SK-N-SH treated with all-trans-retinoic acid at 6 μM for 48 hours (cell line): ENCODE results near the gene GPR183.

Experiments used
- ARNTL ChIP-seq: fragments of 450-650 bp; formaldehyde crosslinking; IDR thresholded peaks from 2 replicates; pipeline ENCODE4 v1.5.0; 2020; ENCODE audit warnings: low read depth, mild to moderate bottlenecking, moderate library complexity, borderline replicate concordance
- CSDC2 ChIP-seq: fragments of 250-450 bp; sonication (Bioruptor Pico); IDR thresholded peaks from 2 replicates; pipeline ENCODE4 v1.5.0; 2020; ENCODE audit warnings: mild to moderate bottlenecking, moderate library complexity
- ESRRG ChIP-seq: fragments of 250-450 bp; sonication (Bioruptor Pico); IDR thresholded peaks from 2 replicates; pipeline ENCODE4 v1.6.1; 2021; ENCODE audit warnings: mild to moderate bottlenecking
- GLIS3 ChIP-seq: fragments of 250-450 bp; sonication (Bioruptor Pico); IDR thresholded peaks from 2 replicates; pipeline ENCODE4 v1.5.0; 2020; ENCODE audit warnings: mild to moderate bottlenecking, moderate library complexity
- ISL1 ChIP-seq: fragments of 250-450 bp; sonication (Bioruptor Pico); IDR thresholded peaks from 2 replicates; pipeline ENCODE4 v2.1.2; 2022; ENCODE audit warnings: mild to moderate bottlenecking, moderate library complexity
- PPARA ChIP-seq: fragments of 250-450 bp; sonication (Bioruptor Pico); IDR thresholded peaks from 2 replicates; pipeline ENCODE4 v1.5.0; 2020; ENCODE audit warnings: mild to moderate bottlenecking, borderline replicate concordance
- TCF4 ChIP-seq: fragments of 250-450 bp; sonication (Bioruptor Pico); IDR thresholded peaks from 2 replicates; pipeline ENCODE4 v1.8.0; 2021; ENCODE audit warnings: mild to moderate bottlenecking, moderate library complexity, borderline replicate concordance
- TOX ChIP-seq: fragments of 250-450 bp; sonication (Bioruptor Pico); IDR thresholded peaks from 2 replicates; pipeline ENCODE4 v1.8.0; 2021; ENCODE audit warnings: mild to moderate bottlenecking, moderate library complexity, borderline replicate concordance
- TSHZ2 ChIP-seq: fragments of 250-450 bp; sonication (Bioruptor Pico); IDR thresholded peaks from 2 replicates; pipeline ENCODE4 v1.5.0; 2020; ENCODE audit warnings: mild to moderate bottlenecking, moderate library complexity
- ZC3H10 ChIP-seq: fragments of 250-450 bp; sonication (Bioruptor Pico); IDR thresholded peaks from 2 replicates; pipeline ENCODE4 v1.5.1; 2021; ENCODE audit warnings: mild to moderate bottlenecking, moderate library complexity
- ZFP30 ChIP-seq: fragments of 450-650 bp; formaldehyde crosslinking; IDR thresholded peaks from 2 replicates; pipeline ENCODE4 v1.5.0; 2022; ENCODE audit warnings: mild to moderate bottlenecking, moderate library complexity
- ZNF565 ChIP-seq: fragments of 450-650 bp; formaldehyde crosslinking; conservative IDR thresholded peaks from 2 replicates; pipeline ENCODE4 v1.5.0; 2020; ENCODE audit warnings: low read depth, mild to moderate bottlenecking, moderate library complexity
- TF ChIP-seq, protein P1 (sequence below): fragments of 250-450 bp; sonication (Bioruptor Pico); IDR thresholded peaks from 2 replicates; pipeline ENCODE4 v1.8.0; 2020; ENCODE audit warnings: mild to moderate bottlenecking, moderate library complexity, borderline replicate concordance
- TF ChIP-seq, protein P2 (sequence below): fragments of 250-450 bp; sonication (Bioruptor Pico); IDR thresholded peaks from 2 replicates; pipeline ENCODE4 v1.8.0; 2021; ENCODE audit warnings: low read depth, mild to moderate bottlenecking, moderate library complexity, borderline replicate concordance

DNA sequence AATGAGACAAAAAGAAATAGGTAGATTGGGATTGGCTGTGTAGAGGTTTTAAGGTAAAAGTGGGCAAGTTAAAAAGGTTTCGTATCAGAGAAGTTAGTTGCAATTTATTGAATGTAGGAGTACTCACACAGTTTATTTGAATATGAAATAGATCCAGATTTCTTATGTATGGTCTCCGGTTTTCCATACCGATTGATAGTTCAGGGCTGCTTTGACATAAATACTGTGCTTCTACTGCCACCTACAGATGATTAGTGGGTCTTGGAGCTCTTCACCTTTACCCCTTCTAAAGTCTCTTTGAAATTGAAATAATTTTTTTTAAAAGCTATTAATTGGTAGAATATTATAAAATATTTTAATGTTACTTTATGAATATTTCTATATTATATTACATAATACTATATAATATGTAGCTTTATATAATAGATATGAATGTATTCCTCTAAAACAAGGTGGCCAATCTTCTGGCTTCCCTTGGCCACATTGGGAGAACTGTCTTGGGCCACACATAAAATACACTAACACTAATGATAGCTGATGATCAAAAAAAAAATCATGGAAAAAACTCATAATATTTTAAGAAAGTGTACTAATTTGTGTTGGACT lies 41.3 kb downstream of the GPR183 start:
- TF ChIP-seq TCF4 (CRISPR knock-in tag) (no peak), PPARA (CRISPR knock-in tag) (no peak), ISL1 (no peak), ZC3H10 (CRISPR knock-in tag) (no peak), ZFP30 (no peak), CSDC2 (CRISPR knock-in tag) (no peak), ARNTL (CRISPR knock-in tag) (no peak), GLIS3 (CRISPR knock-in tag) (no peak), ZNF565 (no peak), ESRRG (no peak), TSHZ2 (CRISPR knock-in tag) (no peak), TOX (CRISPR knock-in tag) (no peak)
- TF ChIP-seq, protein P1, sequence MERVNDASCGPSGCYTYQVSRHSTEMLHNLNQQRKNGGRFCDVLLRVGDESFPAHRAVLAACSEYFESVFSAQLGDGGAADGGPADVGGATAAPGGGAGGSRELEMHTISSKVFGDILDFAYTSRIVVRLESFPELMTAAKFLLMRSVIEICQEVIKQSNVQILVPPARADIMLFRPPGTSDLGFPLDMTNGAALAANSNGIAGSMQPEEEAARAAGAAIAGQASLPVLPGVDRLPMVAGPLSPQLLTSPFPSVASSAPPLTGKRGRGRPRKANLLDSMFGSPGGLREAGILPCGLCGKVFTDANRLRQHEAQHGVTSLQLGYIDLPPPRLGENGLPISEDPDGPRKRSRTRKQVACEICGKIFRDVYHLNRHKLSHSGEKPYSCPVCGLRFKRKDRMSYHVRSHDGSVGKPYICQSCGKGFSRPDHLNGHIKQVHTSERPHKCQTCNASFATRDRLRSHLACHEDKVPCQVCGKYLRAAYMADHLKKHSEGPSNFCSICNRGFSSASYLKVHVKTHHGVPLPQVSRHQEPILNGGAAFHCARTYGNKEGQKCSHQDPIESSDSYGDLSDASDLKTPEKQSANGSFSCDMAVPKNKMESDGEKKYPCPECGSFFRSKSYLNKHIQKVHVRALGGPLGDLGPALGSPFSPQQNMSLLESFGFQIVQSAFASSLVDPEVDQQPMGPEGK, result no peak
- TF ChIP-seq, protein P2, sequence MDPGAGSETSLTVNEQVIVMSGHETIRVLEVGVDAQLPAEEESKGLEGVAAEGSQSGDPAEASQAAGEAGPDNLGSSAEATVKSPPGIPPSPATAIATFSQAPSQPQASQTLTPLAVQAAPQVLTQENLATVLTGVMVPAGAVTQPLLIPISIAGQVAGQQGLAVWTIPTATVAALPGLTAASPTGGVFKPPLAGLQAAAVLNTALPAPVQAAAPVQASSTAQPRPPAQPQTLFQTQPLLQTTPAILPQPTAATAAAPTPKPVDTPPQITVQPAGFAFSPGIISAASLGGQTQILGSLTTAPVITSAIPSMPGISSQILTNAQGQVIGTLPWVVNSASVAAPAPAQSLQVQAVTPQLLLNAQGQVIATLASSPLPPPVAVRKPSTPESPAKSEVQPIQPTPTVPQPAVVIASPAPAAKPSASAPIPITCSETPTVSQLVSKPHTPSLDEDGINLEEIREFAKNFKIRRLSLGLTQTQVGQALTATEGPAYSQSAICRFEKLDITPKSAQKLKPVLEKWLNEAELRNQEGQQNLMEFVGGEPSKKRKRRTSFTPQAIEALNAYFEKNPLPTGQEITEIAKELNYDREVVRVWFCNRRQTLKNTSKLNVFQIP (CRISPR knock-in tag), result no peak
